ENCODE results near the gene ATRIP.
A peak's percentile ranks its signal among the peaks of the same experiment; 100 is the strongest.

GRCh38 chr3:48507256-48508061 lies 60.9 kb downstream of the ATRIP start:
- peak; percentile 15 to 66 (median 40) for TF ChIP-seq CTCF (IDR thresholded peaks at IDR 0.05)
- TF ChIP-seq POLR2A (IDR thresholded peaks at IDR 0.05) = no peak

Measured in uterus (tissue), 2 donors.